Cortex of kidney (tissue), 1 donor: ENCODE measurements around the gene PLGRKT.
"Not testable (repeated sequence)": the region's sequence is repeated elsewhere in the genome, so short reads cannot be mapped to it uniquely, and the experiment has no call there.

Source experiments
- DNase-seq: peaks from one replicate; lab custom pipeline; 2025; lab: John Stamatoyannopoulos, UW

PLGRKT gene

GRCh38 chr9:5375790-5376477 is 61.8 kb downstream of the PLGRKT start:
- DNase-seq: no peak

- no peak for DNase-seq
These were observed 62.6 kb downstream of the PLGRKT start for GRCh38 chr9:5375091-5375490.

- DNase-seq: no peak
These were observed 73.3 kb downstream of the PLGRKT start for GRCh38 chr9:5364294-5365024.

GRCh38 chr9:5361326-5362010 is 76.3 kb downstream of the PLGRKT start:
- DNase-seq: no peak

GRCh38 chr9:5360341-5360740 is 77.4 kb downstream of the PLGRKT start:
- DNase-seq: no peak

GRCh38 chr9:5357431-5358105 is 80.2 kb downstream of the PLGRKT start:
- DNase-seq: no peak

GRCh38 chr9:5355817-5356216 is 81.9 kb downstream of the PLGRKT start:
- DNase-seq: no peak

GRCh38 chr9:5355226-5355625 is 82.5 kb downstream of the PLGRKT start:
- DNase-seq: no peak

GRCh38 chr9:5354184-5354583 is 83.5 kb downstream of the PLGRKT start:
- DNase-seq: no peak

- no peak for DNase-seq
These were observed 85.0 kb downstream of the PLGRKT start for GRCh38 chr9:5352637-5353248.

- DNase-seq: not testable (repeated sequence)
These were observed 98.4 kb downstream of the PLGRKT start, which contains the start of gene RLN1 for GRCh38 chr9:5338992-5339981. Gene RLN1 (minus strand): TSS chr9:5339876. CDS start chr9:5339746, 130 bp downstream.

GRCh38 chr9:5336688-5337087 is 101.0 kb downstream of the PLGRKT start:
- DNase-seq: no peak

GRCh38 chr9:5331276-5331675 is 106.4 kb downstream of the PLGRKT start:
- not testable (repeated sequence) for DNase-seq

GRCh38 chr9:5326893-5327548 is 110.7 kb downstream of the PLGRKT start:
- no peak for DNase-seq

- DNase-seq: no peak
These were observed 111.5 kb downstream of the PLGRKT start for GRCh38 chr9:5326187-5326586.

GRCh38 chr9:5321601-5322000 is 116.1 kb downstream of the PLGRKT start:
- not testable (repeated sequence) for DNase-seq

GRCh38 chr9:5321058-5321457 is 116.7 kb downstream of the PLGRKT start:
- no peak for DNase-seq

- DNase-seq: not testable (repeated sequence)
These were observed 121.3 kb downstream of the PLGRKT start for GRCh38 chr9:5316406-5316805.

- DNase-seq: no peak
These were observed 122.4 kb downstream of the PLGRKT start for GRCh38 chr9:5315187-5315923.
